Measurements from ENCODE around the gene VPS37B.

DNA sequence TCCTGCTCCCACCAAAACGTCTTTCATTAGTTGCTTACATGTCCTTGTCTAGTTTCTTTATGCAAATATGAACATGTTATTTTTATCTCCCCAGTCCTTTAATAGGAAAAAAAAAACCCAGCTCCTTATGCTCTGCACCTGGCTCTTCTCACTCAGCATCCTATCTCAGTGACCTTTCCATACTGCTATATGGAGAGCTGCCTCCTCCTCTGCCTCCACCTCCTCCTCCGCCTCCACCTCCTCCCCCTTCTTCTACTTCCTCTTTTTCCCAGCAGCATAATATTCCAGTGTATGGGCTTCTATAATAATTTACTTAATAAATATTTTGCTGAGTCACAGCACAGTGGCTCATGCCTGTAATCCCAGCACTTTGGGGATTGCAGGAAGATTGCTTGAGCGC is 38.8 kb upstream of the VPS37B start:
- no peak for TF ChIP-seq CTCF (IDR thresholded peaks at IDR 0.05)
- TF ChIP-seq EP300 (IDR thresholded peaks at IDR 0.05), result no peak
- no peak for TF ChIP-seq POLR2A (IDR thresholded peaks at IDR 0.05)
